Stimulated activated CD8-positive, alpha-beta memory T cell treated with anti-CD3 and anti-CD28 coated beads, Interleukin-4, amount 100 ng/mL, for 48 hours (primary cell): Measurements from ENCODE around the gene CADPS.

Source experiments
- DNase-seq: peaks from one replicate; pipeline ENCODE4 v3.0.0-alpha.2; 2020

Gene CADPS

GRCh38 chr3:62873451-62873760 lies 1.8 kb downstream of the CADPS start:
- no peak for DNase-seq

- no peak for DNase-seq
Measured at GRCh38 chr3:62872318-62872717, 2.9 kb downstream of the CADPS start.

GRCh38 chr3:62870321-62870720 lies 4.9 kb downstream of the CADPS start:
- DNase-seq = no peak

- DNase-seq = no peak
Measured at GRCh38 chr3:62863648-62864047, 11.6 kb downstream of the CADPS start.

- DNase-seq = no peak
Measured at GRCh38 chr3:62859203-62859791, 15.9 kb downstream of the CADPS start.

GRCh38 chr3:62845996-62846395 lies 29.2 kb downstream of the CADPS start:
- no peak for DNase-seq

- no peak for DNase-seq
Measured at GRCh38 chr3:62843508-62843907, 31.7 kb downstream of the CADPS start.

GRCh38 chr3:62839748-62840147 lies 35.5 kb downstream of the CADPS start:
- DNase-seq = no peak

- no peak for DNase-seq
Measured at GRCh38 chr3:62837145-62837787, 38.0 kb downstream of the CADPS start.

- DNase-seq = no peak
Measured at GRCh38 chr3:62835554-62836236, 39.5 kb downstream of the CADPS start.

GRCh38 chr3:62833538-62833937 lies 41.7 kb downstream of the CADPS start:
- DNase-seq = no peak

- DNase-seq = no peak
Measured at GRCh38 chr3:62832553-62832952, 42.7 kb downstream of the CADPS start.

GRCh38 chr3:62830727-62831322 lies 44.4 kb downstream of the CADPS start:
- DNase-seq = no peak

GRCh38 chr3:62827550-62827949 lies 47.7 kb downstream of the CADPS start:
- no peak for DNase-seq

GRCh38 chr3:62824965-62825592 lies 50.1 kb downstream of the CADPS start:
- no peak for DNase-seq

- no peak for DNase-seq
Measured at GRCh38 chr3:62823461-62824050, 51.7 kb downstream of the CADPS start.

GRCh38 chr3:62822905-62823304 lies 52.3 kb downstream of the CADPS start:
- DNase-seq = no peak

- no peak for DNase-seq
Measured at GRCh38 chr3:62818347-62818746, 56.9 kb downstream of the CADPS start.

- DNase-seq = no peak
Measured at GRCh38 chr3:62817678-62818077, 57.5 kb downstream of the CADPS start.

GRCh38 chr3:62815981-62816380 lies 59.2 kb downstream of the CADPS start:
- no peak for DNase-seq

GRCh38 chr3:62812631-62813030 lies 62.6 kb downstream of the CADPS start:
- no peak for DNase-seq

- no peak for DNase-seq
Measured at GRCh38 chr3:62811119-62811518, 64.1 kb downstream of the CADPS start.

GRCh38 chr3:62809369-62809768 lies 65.8 kb downstream of the CADPS start:
- DNase-seq = no peak
